Jurkat, Clone E6-1 (cell line): Measurements from ENCODE around the gene SLC38A11.

Experiments
- DNase-seq: peaks from one replicate; pipeline ENCODE4 v3.0.0-alpha.2; 2011; ENCODE audit warnings: low read depth, low spot score
- H3K4me3 ChIP-seq: 2 replicates; pipeline ENCODE4 v1.5.1; 2011; ENCODE audit warnings: mild to moderate bottlenecking, low read length, control low read depth, moderate library complexity

Gene SLC38A11

DNA sequence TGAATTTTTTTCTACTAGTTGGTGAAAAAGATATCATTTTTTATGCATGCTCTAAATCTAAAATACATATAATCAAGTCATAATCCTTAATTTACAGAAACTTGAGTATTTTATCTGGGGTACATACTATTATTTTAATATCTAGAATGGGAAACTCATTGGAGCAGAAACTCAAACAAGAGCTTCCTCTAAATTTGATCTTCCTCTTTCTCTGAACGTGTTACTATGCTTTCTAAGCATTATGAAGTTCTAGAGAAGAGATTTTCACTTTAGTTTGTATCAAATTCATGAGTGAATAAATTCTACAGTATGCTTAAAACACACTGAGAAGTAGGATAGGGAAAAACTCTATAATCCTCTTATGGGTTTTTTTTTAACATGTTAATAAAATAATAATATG is 20.6 kb upstream of the SLC38A11 start:
- DNase-seq, result no peak

DNA sequence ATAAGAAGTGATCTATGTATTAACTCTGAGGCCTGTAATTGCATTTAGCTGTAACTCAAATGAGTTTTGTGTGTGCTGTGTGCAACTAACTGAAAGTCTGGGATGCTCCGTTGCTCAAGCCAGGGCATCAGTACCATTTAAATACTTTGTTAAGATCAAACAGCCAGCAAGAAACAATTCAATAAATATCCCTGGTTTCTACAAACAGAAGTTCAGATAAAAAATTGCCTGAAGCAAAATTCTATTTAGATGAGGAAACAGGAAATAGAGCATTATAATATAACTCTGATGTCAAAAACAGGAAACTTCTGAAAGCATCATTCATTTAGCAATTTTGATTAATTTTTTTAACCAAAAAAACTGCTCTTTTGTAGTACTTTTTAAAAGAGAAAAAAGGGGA is 18.9 kb upstream of the SLC38A11 start:
- DNase-seq, result no peak

More for the DNA sequence above, 20.6 kb upstream of the SLC38A11 start:
- no peak overlapping the region for H3K4me3 ChIP-seq

DNA sequence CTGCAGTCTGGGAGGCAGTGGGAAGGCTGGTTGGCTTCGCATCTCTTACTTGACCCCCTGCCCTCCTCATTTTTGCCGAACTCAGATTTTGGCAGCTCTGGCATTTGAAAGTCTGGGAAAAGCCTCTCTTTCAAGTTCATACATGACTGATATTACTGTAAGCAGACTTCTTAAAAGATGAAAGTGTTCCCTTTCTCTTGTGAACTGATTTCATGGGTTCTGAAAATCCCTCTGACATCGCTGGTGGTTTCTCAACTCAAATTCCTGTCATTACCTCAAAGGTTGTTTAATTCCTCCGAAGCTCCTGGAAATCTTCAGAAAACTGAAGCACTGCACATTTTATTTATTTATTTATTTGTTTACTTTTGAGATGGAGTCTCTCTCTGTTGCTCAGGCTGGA is 16.9 kb upstream of the SLC38A11 start:
- H3K4me3 ChIP-seq, result no peak overlapping the region

More for the DNA sequence above, 18.9 kb upstream of the SLC38A11 start:
- no peak overlapping the region for H3K4me3 ChIP-seq

DNA sequence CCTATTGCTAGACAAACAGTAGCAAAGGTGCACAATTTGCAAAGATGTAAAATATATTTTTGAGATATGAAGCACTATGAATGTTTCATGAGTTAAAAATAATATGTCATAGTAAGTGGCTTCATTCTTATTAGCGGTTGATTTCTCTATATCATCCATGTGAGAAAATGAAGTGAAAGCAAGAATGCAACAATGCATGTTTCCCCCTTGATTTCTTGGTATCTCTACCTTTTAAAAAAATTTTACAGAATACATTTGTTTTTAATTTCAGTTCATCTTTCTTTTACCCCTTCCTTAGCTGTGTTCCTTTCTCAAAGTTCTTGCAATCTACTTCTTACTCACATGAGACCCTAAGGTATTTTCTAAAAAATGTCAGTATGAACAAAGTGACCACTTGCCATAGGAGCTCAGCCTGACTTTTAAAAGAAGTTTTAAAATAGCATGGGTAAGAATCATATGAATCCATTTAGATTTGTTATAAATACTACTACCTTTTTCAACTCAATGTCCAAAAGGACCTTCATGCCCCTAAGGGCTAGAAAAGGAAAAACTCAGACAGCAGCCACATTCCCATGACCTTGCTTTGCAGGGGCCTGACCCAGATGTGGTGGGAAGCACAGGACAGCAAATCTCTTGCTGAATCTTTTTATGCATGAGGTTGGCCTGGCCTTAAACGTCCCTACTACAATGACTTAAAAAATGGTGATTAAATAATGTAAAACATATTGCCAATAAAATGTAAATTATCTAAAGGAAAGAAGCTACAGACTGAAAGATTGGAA is 14.8 kb upstream of the SLC38A11 start:
- no peak for DNase-seq
- H3K4me3 ChIP-seq, result no peak overlapping the region

More for the DNA sequence above, 16.9 kb upstream of the SLC38A11 start:
- DNase-seq, result no peak

DNA sequence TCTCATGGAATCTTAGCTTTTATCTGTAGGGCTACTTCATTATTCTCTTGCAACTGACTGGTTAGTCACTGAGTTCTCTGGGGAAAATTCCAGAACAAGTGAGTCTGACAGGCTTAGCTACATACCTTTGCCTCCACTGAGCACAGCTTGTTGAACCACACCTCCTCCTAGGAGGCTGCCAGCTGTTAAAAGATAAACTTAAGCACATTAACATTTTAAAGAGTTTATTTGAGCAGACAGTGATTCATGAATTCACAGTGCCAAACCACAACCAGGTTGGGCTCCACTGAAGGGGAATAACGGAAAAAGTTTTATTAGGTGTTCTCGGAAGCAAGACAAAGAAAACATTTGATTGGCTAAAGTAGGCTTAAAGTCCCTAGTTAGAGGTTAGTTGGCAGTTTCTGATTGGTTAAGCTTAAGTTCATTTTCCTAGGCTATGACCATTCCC is 12.5 kb upstream of the SLC38A11 start:
- no peak overlapping the region for H3K4me3 ChIP-seq
- no peak for DNase-seq

DNA sequence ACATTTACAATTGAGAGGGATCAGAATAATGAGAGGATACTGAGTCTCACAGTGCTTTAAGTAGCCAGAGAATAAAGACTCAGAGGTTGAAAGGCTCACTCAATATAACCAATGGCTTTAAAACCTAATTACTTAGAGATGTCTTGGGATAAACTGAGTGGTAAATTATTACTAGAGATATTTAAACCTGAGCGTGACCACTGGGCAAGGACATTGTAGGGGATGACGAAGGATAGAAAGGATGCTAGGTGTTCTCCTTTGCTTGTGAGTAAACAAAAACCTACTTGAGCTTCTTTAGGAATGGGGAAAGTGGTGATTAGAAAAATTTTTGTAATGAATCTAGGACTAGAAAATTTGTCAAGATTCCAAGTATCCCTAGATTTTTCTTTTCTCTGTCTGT is 12.0 kb upstream of the SLC38A11 start:
- no peak for DNase-seq
- H3K4me3 ChIP-seq, result no peak overlapping the region

DNA sequence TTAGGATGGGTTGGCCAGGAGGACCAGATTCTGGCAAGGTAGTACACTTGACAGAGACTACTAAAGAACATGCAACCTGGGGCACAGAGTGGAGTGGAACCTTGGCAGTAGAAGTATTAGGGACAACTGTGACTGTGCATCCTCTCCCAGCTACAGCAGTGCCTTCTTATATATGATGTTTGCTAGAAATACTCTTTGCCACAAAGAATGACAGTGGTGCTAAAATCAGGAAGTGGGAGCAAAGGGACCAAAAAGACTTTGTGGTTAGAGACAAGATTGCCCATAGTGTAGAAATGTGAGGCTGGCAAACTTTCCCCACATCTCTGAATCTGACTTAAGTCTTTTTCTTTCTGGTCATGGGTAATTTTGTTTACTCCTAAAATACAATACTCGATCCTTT is 9.4 kb upstream of the SLC38A11 start:
- peak; percentile 26 for DNase-seq

DNA sequence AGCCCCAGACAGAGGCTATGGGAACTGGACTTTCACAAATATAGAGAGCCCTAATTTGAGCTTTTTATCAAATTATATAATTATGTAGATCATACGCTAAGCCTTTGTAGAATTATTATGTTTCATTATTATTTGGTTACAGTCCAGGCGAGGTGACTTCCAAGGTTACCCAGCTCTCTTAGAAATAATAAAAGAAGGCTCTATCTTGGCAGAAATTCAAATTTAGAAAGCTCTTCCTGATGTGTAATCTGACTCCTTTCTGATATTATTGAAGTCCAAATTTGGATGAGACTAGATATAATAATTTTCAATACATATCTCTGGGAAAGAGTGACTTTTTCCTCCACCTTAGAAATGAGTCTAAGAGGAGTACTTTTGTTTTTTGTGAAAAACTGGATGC is 4.8 kb upstream of the SLC38A11 start:
- DNase-seq, result no peak
- no peak overlapping the region for H3K4me3 ChIP-seq

More for the DNA sequence above, 9.4 kb upstream of the SLC38A11 start:
- H3K4me3 ChIP-seq, result no peak overlapping the region

DNA sequence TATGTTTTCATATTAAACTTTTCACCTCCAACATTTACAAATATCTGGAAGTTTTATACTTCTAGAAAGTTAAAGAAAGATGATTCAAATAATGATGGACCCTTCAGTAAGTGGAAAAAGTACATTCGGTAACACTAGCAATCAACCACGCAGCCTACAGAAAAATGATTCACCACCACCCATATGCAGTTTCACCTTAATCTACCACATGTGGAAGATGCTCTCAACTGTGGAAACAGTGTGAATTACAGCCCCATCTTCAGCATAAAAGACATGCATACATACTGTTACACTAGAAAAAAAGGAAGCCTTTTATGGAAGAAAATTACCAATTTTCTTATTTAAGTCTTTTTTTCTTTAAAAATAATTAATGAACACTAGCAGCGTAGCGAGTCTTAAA is 1.1 kb downstream of the SLC38A11 start:
- DNase-seq, result no peak

DNA sequence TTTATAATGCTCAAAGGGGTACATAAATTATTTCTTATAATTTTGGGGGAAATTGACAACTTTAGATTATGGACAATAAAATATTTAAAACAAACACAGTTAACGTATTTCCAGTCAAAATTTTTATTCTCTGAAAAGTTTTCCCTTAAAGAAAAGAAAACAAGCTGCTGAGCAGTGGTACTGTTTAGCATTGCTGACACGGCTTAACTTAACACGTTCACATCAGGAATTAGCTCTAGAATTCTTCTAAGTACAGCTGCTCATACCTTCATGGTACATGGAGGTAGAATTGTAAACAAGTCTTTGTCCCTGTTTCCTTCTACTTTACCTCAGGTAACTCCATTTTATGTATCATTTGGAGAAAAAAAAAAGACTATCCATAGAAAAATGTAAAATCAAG is 2.0 kb downstream of the SLC38A11 start:
- H3K4me3 ChIP-seq, result no peak overlapping the region
- no peak for DNase-seq

More for the DNA sequence above, 1.1 kb downstream of the SLC38A11 start:
- no peak overlapping the region for H3K4me3 ChIP-seq

DNA sequence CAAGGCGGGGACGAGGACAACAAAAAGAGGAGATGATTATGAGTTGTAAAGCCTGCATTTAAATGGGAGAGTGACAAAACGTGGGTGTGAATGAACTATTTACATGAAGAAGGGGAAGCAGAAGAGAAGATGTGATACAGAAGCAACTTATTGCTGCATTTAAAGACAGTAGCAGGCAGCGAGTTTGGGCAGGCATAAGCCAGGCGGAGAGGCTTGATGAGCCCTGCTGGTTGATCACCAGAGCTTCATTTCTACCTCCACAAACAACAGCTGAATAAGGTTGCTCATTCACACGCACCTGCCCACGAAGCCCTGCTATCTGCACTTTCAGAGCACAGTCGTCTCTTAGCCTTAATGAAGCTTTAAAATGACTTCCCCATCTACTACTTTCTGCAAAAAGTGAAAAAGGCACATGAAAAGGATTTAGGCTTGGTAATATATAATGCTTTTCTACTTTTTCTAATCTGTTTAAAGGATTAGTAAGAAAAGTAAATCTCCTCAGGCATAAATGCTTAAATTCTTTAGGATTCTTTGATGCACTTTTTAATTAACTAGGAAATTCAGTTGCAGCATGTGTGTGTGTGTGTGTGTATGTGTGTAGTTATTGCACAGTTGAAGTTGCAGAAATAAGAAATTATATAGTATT is 3.1 kb downstream of the SLC38A11 start:
- no peak overlapping the region for H3K4me3 ChIP-seq
- no peak for DNase-seq

DNA sequence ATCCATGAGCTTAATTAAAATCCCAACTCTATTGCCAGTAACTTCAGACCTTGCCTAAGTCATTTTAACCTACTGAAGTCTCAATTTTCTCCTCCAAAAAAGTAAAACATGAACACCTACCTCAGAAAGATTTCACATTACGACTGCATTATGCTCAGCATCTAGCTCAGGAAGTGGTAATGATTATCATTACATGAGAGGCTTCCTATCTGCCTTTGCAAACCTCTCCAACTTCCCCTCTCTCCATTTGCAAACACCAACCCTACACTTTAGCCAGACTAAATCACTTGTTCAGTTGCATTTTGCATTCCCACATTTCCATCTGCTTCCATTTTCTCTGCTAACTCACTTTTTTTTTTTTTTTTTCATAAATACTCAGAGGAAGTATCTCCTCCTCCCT is 6.8 kb downstream of the SLC38A11 start:
- DNase-seq, result peak; percentile 75
- no peak overlapping the region for H3K4me3 ChIP-seq

DNA sequence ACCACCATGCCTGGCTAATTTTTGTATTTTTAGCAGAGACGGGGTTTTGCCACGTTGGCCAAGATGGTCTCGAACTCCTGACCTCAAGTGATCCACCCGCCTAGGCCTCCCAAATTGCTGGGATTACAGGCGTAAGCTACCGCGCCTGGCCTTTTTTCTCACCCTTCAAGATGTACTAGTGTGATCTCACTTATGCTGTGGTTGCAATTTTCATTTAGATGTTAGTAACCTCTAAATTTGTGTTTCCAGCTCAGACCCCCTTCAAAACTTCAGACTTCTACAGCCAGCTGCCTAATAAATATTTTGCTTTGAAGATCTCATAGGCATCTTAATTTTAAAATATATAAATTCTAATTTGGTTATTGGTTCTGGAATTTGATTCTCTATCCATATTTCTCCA is 8.0 kb downstream of the SLC38A11 start:
- no peak for DNase-seq
- H3K4me3 ChIP-seq, result no peak overlapping the region

DNA sequence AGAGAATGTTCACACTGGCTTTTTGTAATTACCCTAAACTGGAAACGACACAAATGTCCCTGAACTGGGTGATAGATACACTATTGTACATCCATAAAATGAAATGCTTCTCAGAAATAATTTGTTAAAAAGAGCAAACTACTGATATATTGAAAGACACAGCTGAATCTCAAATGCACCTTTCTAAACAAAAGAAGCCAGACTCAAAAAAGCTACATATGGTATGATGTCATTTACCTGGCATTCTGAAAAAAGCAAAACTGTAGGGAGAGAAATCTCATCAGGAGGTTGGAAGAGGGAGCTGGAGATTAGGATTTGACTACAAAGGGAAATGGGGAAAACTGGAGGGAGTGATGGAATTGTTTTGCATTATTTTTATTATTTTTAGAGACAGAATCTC is 12.0 kb downstream of the SLC38A11 start:
- DNase-seq, result no peak
- no peak overlapping the region for H3K4me3 ChIP-seq

DNA sequence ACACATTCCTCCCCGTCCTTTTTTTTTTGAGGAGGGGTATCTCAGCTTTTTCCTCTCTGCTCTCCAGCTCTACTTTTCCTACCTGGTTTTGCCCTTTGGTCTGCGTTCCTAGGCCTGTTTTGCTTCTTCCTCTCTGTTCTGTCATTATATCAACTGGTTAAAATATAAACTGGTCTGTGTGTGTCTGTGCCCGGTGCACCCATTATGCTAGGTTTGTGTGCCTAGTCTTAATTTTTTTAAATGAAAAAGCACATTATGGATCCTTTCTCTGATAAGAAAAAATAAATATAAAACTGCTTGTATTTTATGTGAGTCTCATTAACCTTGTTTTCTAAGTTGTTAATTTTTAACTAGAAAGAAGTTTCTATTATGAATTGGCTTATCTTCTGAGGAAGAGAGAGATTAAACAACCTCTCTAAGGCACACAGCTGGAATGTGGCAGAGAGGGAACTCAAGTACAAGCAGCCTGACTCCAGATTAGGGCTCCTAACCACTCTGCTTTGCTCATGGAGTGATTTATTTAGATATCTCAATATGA is 17.4 kb downstream of the SLC38A11 start:
- DNase-seq, result no peak
- H3K4me3 ChIP-seq, result no peak overlapping the region

DNA sequence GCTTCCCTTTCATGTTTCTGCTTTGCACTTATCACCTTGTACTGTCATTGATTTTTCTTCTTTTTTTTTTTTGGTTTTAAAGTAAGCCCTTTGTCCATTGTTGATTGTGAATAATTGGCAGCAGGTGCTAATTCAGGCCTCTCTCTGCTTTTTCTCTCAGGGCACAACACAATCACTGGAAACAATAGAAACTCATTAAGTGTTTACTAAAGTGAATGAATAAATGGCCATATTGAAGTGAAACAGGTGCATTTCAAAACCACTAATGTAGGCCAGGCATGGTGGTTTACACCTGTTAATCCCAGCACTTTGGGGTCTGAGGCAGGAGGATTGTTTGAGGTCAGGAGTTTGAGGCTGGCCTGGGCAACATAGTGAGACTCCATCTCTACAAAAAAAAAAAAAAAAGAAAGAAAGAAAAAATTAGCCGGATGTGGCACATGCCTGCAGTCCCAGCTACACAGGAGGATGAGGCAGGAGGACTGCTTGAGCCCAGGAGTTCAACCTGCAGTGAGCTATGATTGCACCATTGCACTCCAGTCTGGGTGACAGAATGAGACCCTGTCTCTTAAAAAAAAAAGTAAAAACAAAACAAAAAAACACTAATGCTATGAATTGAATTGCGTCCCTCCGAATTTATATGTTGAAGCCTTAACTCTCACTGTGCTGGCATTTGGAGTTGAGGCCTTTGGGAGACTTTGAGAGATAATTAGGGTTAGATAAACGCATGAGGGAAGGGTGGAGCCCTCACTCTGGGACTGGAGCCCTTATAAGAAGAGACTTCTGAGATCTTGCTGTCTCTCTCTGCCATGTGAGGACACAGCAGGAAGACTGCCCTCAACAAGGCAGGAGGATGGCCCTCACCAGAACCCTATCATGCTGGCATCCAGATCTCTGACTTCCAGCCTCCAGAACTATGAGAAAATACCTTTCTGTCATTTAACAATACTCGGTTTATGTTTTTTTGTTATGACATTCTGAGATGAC is 19.9 kb downstream of the SLC38A11 start:
- no peak for DNase-seq
- H3K4me3 ChIP-seq, result no peak overlapping the region

DNA sequence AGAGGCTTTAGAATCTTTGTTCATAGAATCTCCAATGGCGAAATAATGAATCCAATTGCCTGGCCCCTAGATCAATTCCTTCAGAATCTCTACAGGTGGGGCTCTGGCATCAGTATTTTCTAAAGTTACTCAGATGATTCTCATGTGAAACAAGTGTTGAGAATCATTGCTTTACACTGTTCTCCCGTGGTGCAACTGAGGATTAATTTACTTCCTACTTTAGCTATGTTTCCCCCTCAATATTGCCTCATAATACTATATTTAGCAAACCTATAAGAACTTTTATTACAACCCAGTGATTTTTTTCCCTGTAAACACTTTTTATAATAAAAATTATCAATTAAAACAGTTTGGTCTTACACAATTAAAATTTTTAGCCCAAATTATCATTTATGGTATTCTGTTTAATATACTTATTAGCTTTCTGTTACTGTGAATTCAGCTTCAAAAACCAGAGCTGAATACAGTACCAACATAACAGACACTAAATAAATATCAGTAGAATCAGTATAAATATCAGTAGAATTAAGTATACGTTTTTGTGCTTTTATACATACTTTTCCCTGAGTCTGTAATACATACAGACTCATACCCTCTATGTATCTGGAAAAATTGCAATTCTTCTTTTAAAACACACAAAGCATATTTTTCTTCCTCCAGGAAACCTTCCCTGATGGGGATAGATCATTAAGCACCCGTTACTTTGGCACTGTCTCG is 20.8 kb downstream of the SLC38A11 start:
- DNase-seq, result no peak

DNA sequence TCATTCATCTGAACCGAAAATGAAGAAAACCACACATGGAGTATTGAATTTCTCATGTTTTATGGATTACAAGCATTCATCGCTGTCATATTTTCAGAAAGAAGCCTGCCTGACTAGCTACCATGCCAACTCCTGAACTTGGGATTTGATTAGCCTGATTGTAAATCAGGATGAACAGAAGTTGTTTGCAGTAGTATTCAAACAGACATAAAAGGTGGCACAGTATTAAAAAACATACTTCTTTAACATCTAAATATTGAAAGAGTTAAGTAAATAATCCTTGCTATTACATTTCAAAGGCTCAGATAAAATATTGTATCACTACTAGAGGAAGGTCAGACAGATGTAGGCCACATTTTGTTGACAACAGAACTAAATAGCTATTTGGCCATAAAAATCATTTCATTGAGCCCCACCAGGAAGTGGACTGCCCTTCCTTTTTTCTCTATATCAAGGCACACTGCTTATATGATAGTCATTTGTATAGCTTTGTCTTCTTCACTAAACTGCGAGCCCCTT is 21.6 kb downstream of the SLC38A11 start:
- no peak for DNase-seq
- H3K4me3 ChIP-seq, result no peak overlapping the region

More for the DNA sequence above, 20.8 kb downstream of the SLC38A11 start:
- H3K4me3 ChIP-seq, result no peak overlapping the region
